Neural cell (in vitro differentiated cells): Measurements from ENCODE around the gene DYNC2H1. TPM values are rescaled to one million over a fixed set of nuclear protein-coding genes. Genes with fewer than 3 reads are reported as not detected.

ENCODE experiments used
- H2AFZ ChIP-seq: fragments of 200-600, 300-800 bp; sonication (generic), shearing (Covaris generic); 2 replicates; pipeline ENCODE4 v1.6.0; 2014; ENCODE audit warnings: low read depth, mild to moderate bottlenecking, antibody characterized with exemption, low read length, moderate library complexity
- H3F3A ChIP-seq: fragments of 200-600 bp; shearing (Covaris generic); 2 replicates; pipeline ENCODE4 v1.6.1; 2016; ENCODE audit warnings: mild to moderate bottlenecking, moderate library complexity, mixed read lengths, antibody characterized with exemption, low read length; ENCODE audit not compliant: insufficient read depth, poor library complexity, severe bottlenecking
- H3K27ac ChIP-seq: fragments of 200-600, 300-800 bp; sonication (generic), shearing (Covaris generic); 2 replicates; pipeline ENCODE4 v1.5.1; 2014; ENCODE audit warnings: mild to moderate bottlenecking, low read length, moderate library complexity
- H3K27me3 ChIP-seq: fragments of 300-800, 200-600 bp; sonication (generic), shearing (Covaris generic); 2 replicates; pipeline ENCODE4 v1.6.0; 2014; ENCODE audit warnings: mild to moderate bottlenecking, low read depth, low read length, moderate library complexity; ENCODE audit not compliant: insufficient read depth
- H3K36me3 ChIP-seq: fragments of 300-800, 200-600 bp; sonication (generic), shearing (Covaris generic); 2 replicates; pipeline ENCODE4 v1.5.1; 2014; ENCODE audit warnings: mild to moderate bottlenecking, antibody characterized with exemption, low read length, moderate library complexity; ENCODE audit not compliant: insufficient read depth
- H3K4me2 ChIP-seq: fragments of 300-800, 200-600 bp; sonication (generic), shearing (Covaris generic); 2 replicates; pipeline ENCODE4 v1.6.0; 2014; ENCODE audit warnings: mild to moderate bottlenecking, low read length
- H3K4me3 ChIP-seq: fragments of 300-800, 200-600 bp; sonication (generic), shearing (Covaris generic); 2 replicates; pipeline ENCODE4 v1.5.1; 2014; ENCODE audit warnings: mild to moderate bottlenecking, low read length, moderate library complexity
- H3K79me2 ChIP-seq: fragments of 200-600 bp; shearing (Covaris generic); replicated peaks from 2 replicates; pipeline ENCODE4 v1.6.0; 2014; ENCODE audit warnings: mild to moderate bottlenecking, low read length, moderate library complexity; ENCODE audit not compliant: insufficient read depth
- H3K9ac ChIP-seq: fragments of 300-800, 200-600 bp; sonication (generic), shearing (Covaris generic); 2 replicates; pipeline ENCODE4 v1.6.1; 2016; ENCODE audit warnings: mild to moderate bottlenecking, low read length, mixed read lengths
- H3K9me2 ChIP-seq: fragments of 200-600 bp; shearing (Covaris generic); 2 replicates; pipeline ENCODE4 v1.6.1; 2016; ENCODE audit warnings: mild to moderate bottlenecking, low read length, mixed read lengths; ENCODE audit not compliant: insufficient read depth
- H3K9me3 ChIP-seq: fragments of 200-600, 300-800 bp; sonication (generic), shearing (Covaris generic); 2 replicates; pipeline ENCODE4 v1.6.1; 2016; ENCODE audit warnings: mild to moderate bottlenecking, mixed run types, low read length, moderate library complexity, mixed read lengths
- H4K20me1 ChIP-seq: fragments of 200-600 bp; shearing (Covaris generic); 2 replicates; pipeline ENCODE4 v1.6.1; 2016; ENCODE audit warnings: mild to moderate bottlenecking, mixed run types; ENCODE audit not compliant: insufficient read depth
- EP300 ChIP-seq: fragments of 450-650 bp; conservative IDR thresholded peaks from 2 replicates; pipeline ENCODE4 v1.6.1; 2014; ENCODE audit warnings: antibody characterized with exemption, mild to moderate bottlenecking, moderate library complexity; ENCODE audit not compliant: poor library complexity, severe bottlenecking
- EZH2 ChIP-seq: fragments of 200-600, 300-800 bp; shearing (Covaris generic), sonication (generic); IDR thresholded peaks from 2 replicates; pipeline ENCODE4 v1.6.1; 2014; ENCODE audit warnings: antibody characterized with exemption, low read length, borderline replicate concordance, mild to moderate bottlenecking; ENCODE audit not compliant: insufficient read depth, poor library complexity, severe bottlenecking
- MXI1 ChIP-seq: fragments of 450-650 bp; conservative IDR thresholded peaks from 2 replicates; pipeline ENCODE4 v1.6.1; 2014; ENCODE audit warnings: antibody characterized with exemption, mild to moderate bottlenecking; ENCODE audit not compliant: poor library complexity, severe bottlenecking
- POLR2AphosphoS5 ChIP-seq: IDR thresholded peaks from 2 replicates; pipeline ENCODE4 v1.6.1; 2012
- RAD21 ChIP-seq: fragments of 450-650 bp; conservative IDR thresholded peaks from 2 replicates; pipeline ENCODE4 v1.6.1; 2014; ENCODE audit warnings: antibody characterized with exemption, mild to moderate bottlenecking, moderate library complexity
- SMC3 ChIP-seq: fragments of 450-650 bp; conservative IDR thresholded peaks from 2 replicates; pipeline ENCODE4 v1.6.1; 2014; ENCODE audit warnings: antibody characterized with exemption, mild to moderate bottlenecking, moderate library complexity; ENCODE audit not compliant: poor library complexity
- TAF1 ChIP-seq: IDR thresholded peaks from 2 replicates; pipeline ENCODE4 v1.6.1; 2012; ENCODE audit warnings: low read depth
- polyA plus RNA-seq: library from polyadenylated mRNA; depleted of rRNA; stranded (reverse); fragments of >200 nt; gene quantifications from 2 replicates; pipeline ENCODE4 v1.2.3, GENCODE V29; 2014
- TF ChIP-seq, protein P1 (sequence below): IDR thresholded peaks from 2 replicates; pipeline ENCODE4 v1.6.1; 2012; ENCODE audit warnings: borderline replicate concordance
- TF ChIP-seq, protein P2 (sequence below): fragments of 450-650 bp; IDR thresholded peaks from 2 replicates; pipeline ENCODE4 v1.5.1; 2014; ENCODE audit warnings: antibody characterized with exemption, mild to moderate bottlenecking, moderate library complexity; ENCODE audit not compliant: poor library complexity, severe bottlenecking

The DYNC2H1 gene
- polyA plus RNA-seq, 1 donor from 2014 or later, result 14.1 TPM

DNA sequence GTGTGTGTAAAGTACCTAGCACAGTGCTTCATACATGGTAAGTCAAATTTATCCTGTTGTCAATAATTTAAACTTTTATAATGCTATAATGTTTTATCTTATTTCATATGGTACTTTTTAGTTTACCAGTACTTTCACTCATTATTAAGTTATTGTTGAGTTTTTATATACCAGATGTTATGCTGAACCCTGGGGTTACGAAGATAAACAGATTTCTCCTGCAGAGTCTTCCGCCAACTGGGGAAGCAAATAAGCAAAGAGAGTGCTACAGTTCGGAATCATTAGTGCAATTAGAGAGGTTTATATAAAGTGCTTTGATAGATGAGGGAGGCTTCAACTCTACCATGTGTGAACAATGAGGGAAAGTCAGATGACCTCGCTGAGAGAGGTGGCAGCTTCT is 362.3 kb downstream of the DYNC2H1 start:
- H3K9me3 ChIP-seq, result no peaks in the 10 kb centered on the region
- H3K27ac ChIP-seq, result no peak overlapping the region
- H3K4me3 ChIP-seq, result no peak overlapping the region
- no peaks in the 10 kb centered on the region for H3K79me2 ChIP-seq
- TF ChIP-seq POLR2AphosphoS5, result no peak
- TF ChIP-seq MXI1, result no peak
- TF ChIP-seq, protein P1, sequence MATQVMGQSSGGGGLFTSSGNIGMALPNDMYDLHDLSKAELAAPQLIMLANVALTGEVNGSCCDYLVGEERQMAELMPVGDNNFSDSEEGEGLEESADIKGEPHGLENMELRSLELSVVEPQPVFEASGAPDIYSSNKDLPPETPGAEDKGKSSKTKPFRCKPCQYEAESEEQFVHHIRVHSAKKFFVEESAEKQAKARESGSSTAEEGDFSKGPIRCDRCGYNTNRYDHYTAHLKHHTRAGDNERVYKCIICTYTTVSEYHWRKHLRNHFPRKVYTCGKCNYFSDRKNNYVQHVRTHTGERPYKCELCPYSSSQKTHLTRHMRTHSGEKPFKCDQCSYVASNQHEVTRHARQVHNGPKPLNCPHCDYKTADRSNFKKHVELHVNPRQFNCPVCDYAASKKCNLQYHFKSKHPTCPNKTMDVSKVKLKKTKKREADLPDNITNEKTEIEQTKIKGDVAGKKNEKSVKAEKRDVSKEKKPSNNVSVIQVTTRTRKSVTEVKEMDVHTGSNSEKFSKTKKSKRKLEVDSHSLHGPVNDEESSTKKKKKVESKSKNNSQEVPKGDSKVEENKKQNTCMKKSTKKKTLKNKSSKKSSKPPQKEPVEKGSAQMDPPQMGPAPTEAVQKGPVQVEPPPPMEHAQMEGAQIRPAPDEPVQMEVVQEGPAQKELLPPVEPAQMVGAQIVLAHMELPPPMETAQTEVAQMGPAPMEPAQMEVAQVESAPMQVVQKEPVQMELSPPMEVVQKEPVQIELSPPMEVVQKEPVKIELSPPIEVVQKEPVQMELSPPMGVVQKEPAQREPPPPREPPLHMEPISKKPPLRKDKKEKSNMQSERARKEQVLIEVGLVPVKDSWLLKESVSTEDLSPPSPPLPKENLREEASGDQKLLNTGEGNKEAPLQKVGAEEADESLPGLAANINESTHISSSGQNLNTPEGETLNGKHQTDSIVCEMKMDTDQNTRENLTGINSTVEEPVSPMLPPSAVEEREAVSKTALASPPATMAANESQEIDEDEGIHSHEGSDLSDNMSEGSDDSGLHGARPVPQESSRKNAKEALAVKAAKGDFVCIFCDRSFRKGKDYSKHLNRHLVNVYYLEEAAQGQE, result no peak
- TF ChIP-seq RAD21, result no peak
- no peak for TF ChIP-seq EZH2
- no peak for TF ChIP-seq EP300
- no peak for TF ChIP-seq TAF1
- TF ChIP-seq, protein P2, sequence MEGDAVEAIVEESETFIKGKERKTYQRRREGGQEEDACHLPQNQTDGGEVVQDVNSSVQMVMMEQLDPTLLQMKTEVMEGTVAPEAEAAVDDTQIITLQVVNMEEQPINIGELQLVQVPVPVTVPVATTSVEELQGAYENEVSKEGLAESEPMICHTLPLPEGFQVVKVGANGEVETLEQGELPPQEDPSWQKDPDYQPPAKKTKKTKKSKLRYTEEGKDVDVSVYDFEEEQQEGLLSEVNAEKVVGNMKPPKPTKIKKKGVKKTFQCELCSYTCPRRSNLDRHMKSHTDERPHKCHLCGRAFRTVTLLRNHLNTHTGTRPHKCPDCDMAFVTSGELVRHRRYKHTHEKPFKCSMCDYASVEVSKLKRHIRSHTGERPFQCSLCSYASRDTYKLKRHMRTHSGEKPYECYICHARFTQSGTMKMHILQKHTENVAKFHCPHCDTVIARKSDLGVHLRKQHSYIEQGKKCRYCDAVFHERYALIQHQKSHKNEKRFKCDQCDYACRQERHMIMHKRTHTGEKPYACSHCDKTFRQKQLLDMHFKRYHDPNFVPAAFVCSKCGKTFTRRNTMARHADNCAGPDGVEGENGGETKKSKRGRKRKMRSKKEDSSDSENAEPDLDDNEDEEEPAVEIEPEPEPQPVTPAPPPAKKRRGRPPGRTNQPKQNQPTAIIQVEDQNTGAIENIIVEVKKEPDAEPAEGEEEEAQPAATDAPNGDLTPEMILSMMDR, result no peak
- no peak for TF ChIP-seq SMC3
- no peak overlapping the region for H3K4me2 ChIP-seq
- no peaks in the 10 kb centered on the region for H4K20me1 ChIP-seq
- no peaks in the 10 kb centered on the region for H3F3A ChIP-seq
- H2AFZ ChIP-seq, result no peak overlapping the region
- H3K9ac ChIP-seq, result no peak overlapping the region
- H3K36me3 ChIP-seq, result no peaks in the 10 kb centered on the region
- H3K9me2 ChIP-seq, result no peaks in the 10 kb centered on the region
- no peaks in the 10 kb centered on the region for H3K27me3 ChIP-seq

DNA sequence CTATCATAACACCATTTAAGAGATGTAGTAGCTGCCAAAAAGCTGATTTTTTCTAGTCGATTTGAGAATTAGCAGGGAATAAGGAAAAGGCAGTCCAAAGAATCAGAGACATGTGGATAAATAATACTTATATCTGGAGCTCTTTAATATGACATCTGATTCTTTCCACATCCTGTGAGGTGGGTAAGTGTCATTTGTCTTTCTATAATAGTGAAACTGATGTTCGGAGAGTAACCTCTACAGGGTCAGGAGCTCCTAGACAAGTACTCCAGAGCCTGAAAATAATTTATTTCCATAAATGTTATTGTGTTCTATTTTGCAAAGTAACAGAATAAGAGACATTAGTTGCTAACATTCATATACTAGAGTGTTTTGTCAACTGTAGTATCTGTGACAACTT is 367.6 kb downstream of the DYNC2H1 start:
- no peak overlapping the region for H2AFZ ChIP-seq
- H3K4me3 ChIP-seq, result no peak overlapping the region
- no peaks in the 10 kb centered on the region for H3K36me3 ChIP-seq
- no peak overlapping the region for H3K27ac ChIP-seq
- H3K9ac ChIP-seq, result no peak overlapping the region
- no peaks in the 10 kb centered on the region for H3F3A ChIP-seq
- TF ChIP-seq RAD21 (no peak), SMC3 (no peak), MXI1 (no peak), EP300 (no peak), EZH2 (no peak), TAF1 (no peak), POLR2AphosphoS5 (no peak)
- TF ChIP-seq, protein P1, result no peak
- TF ChIP-seq, protein P2, result no peak
- no peaks in the 10 kb centered on the region for H3K9me3 ChIP-seq
- no peaks in the 10 kb centered on the region for H3K9me2 ChIP-seq
- no peaks in the 10 kb centered on the region for H3K27me3 ChIP-seq
- H4K20me1 ChIP-seq, result no peaks in the 10 kb centered on the region
- no peak overlapping the region for H3K4me2 ChIP-seq
- no peaks in the 10 kb centered on the region for H3K79me2 ChIP-seq
